Measurements from ENCODE around the gene TPCN1. TPM values are rescaled to one million over a fixed set of nuclear protein-coding genes. Genes with fewer than 3 reads are reported as not detected.

Gene TPCN1
- total RNA-seq, 1 experiment from 2014 or later = 30.4 TPM

GRCh38 chr12:113333877-113334785, 112.9 kb downstream of the TPCN1 start:
- no peak for DNase-seq (ENCODE audit: low read depth)

GRCh38 chr12:113334786-113335539, 113.7 kb downstream of the TPCN1 start, which contains the start of gene SLC8B1:
Gene SLC8B1, minus strand, starts transcription at chr12:113335109. Its CDS starts 2,231 bp downstream, at chr12:113332878.
- DNase-seq (ENCODE audit: low read depth) = peak; percentile 75

- no peak for DNase-seq (ENCODE audit: low read depth)
Measured at GRCh38 chr12:113339540-113339939, 118.3 kb downstream of the TPCN1 start.

- DNase-seq (ENCODE audit: low read depth) = peak; percentile 63
Measured at GRCh38 chr12:113340061-113340460, 118.8 kb downstream of the TPCN1 start.

- no peak for DNase-seq (ENCODE audit: low read depth)
Measured at GRCh38 chr12:113341535-113341934, 120.3 kb downstream of the TPCN1 start.

GRCh38 chr12:113345318-113345717, 124.1 kb downstream of the TPCN1 start:
- DNase-seq (ENCODE audit: low read depth) = no peak

GRCh38 chr12:113346353-113346752, 125.1 kb downstream of the TPCN1 start:
- no peak for DNase-seq (ENCODE audit: low read depth)

- DNase-seq (ENCODE audit: low read depth) = no peak
Measured at GRCh38 chr12:113347107-113347506, 125.8 kb downstream of the TPCN1 start.

GRCh38 chr12:113347892-113348291, 126.6 kb downstream of the TPCN1 start:
- DNase-seq (ENCODE audit: low read depth) = no peak

Other genes starting within 250 kb of the TPCN1 start
- 19.4 and 27.5 TPM in 2 replicates for gene OAS2, start 242.9 kb upstream of the TPCN1 start, total RNA-seq (2014; rRNA removed; shearing (Covaris generic))
- not detected in 2 replicates for gene DTX1, start 164.7 kb upstream of the TPCN1 start, total RNA-seq (2014; rRNA removed; shearing (Covaris generic))
- gene RASAL1, start 85.7 kb upstream of the TPCN1 start, total RNA-seq (2014; rRNA removed; shearing (Covaris generic)) = not detected in 2 replicates
- gene CFAP73, start 71.7 kb upstream of the TPCN1 start, total RNA-seq (2014; rRNA removed; shearing (Covaris generic)) = not detected in 2 replicates
- 17.2 and 20.7 TPM in 2 replicates for gene DDX54, start 36.0 kb upstream of the TPCN1 start, total RNA-seq (2014; rRNA removed; shearing (Covaris generic))
- 39.5 and 43.0 TPM in 2 replicates for gene RITA1, start 35.7 kb upstream of the TPCN1 start, total RNA-seq (2014; rRNA removed; shearing (Covaris generic))
- 5.2 and 11.9 TPM in 2 replicates for gene SLC8B1, start 113.6 kb downstream of the TPCN1 start, total RNA-seq (2014; rRNA removed; shearing (Covaris generic))
- gene PLBD2, start 137.1 kb downstream of the TPCN1 start, total RNA-seq (2014; rRNA removed; shearing (Covaris generic)) = 14.6 and 17.1 TPM in 2 replicates
- gene SDS, start 182.4 kb downstream of the TPCN1 start, total RNA-seq (2014; rRNA removed; shearing (Covaris generic)) = not detected in 2 replicates
- 5.5 and 5.6 TPM in 2 replicates for gene SDSL, start 200.9 kb downstream of the TPCN1 start, total RNA-seq (2014; rRNA removed; shearing (Covaris generic))

Measured in RPMI7951 (cell line).